ENCODE results near the gene PNKP. TPM values are rescaled to one million over a fixed set of nuclear protein-coding genes. Genes with fewer than 3 reads are reported as not detected.

PNKP gene
- total and polyA plus RNA-seq, 10 of the 15 experiments (the other 5 are each of a cell fraction or from before 2014, with no cell fraction given), result 2.9 to 82.3 (median 33.2) TPM

DNA sequence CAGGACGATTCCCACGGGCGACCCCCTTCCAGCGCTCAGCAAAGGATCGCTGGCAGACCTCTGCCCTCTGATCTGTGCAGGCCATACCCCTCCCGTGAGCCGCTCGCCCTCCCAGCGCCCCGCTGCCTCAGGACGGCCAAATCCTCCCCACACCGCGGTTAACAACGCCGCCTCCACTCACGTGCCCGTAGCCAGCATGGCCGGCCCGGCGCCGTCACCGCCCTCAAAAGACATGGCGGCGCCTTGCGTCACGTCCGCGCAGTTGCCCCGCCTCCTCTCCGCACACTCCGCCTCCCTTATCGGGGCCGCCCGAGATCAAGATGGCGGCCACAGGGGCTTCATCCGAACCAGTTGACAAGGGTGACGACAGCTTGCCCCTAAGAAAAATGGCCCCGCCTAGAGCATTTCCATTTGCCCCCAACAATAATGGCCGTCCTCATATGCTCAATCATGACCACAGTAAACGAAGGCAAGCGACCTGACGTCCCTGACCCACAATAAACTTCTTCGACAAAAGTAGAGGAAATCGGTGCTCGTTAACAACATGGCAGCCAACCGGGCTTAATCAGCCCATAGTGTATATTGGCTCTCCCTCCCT, 9.1 kb upstream of the PNKP start (continued):
- TF ChIP-seq GABPA (IDR thresholded peaks at IDR 0.05; ENCODE audit: low read depth), result peak; percentile 81
- TF ChIP-seq, protein P1, sequence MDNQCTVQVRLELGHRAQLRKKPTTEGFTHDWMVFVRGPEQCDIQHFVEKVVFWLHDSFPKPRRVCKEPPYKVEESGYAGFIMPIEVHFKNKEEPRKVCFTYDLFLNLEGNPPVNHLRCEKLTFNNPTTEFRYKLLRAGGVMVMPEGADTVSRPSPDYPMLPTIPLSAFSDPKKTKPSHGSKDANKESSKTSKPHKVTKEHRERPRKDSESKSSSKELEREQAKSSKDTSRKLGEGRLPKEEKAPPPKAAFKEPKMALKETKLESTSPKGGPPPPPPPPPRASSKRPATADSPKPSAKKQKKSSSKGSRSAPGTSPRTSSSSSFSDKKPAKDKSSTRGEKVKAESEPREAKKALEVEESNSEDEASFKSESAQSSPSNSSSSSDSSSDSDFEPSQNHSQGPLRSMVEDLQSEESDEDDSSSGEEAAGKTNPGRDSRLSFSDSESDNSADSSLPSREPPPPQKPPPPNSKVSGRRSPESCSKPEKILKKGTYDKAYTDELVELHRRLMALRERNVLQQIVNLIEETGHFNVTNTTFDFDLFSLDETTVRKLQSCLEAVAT (IDR thresholded peaks at IDR 0.05), result peak; percentile 94

DNA sequence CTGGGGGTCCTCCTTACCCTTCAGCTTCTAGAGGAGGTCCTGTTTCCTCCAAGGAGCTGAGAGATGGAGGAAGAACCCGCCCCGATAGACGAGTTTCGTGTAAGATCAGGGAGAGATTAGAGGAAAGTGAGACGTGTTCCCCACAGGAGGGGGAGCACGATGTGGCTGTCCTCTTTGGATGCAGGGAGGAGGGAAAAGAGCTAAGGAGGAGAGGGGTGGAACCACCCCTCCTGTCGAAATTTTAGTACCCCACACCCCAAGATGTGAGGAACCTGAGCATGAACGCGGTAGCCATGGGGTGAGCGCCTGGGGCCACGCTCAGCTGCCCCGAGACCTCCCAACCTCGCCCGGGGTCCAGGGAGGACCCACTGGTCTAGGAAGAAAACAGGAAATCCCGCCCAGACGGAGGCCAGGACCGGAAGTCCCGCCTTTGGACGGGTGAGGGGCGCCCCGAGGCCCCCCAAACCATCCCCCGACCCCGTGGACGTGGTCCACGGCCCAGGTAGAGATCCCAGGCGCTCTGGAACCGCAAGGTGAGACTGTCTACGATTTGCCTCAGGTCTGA, 8.6 kb upstream of the PNKP start:
- peak; percentile 15 for ATAC-seq
- CTCF ChIA-PET, result interaction anchor here (0.7 kb wide), 1 partner anchor 36 kb away, joined by 4 read pairs; no protein-coding TSS in a partner anchor
- DNase-seq (ENCODE audit: low read depth, low spot score), result no peak
- no peak for TF ChIP-seq NR2C1 (IDR thresholded peaks at IDR 0.05)
- TF ChIP-seq RUNX3 (IDR thresholded peaks at IDR 0.05; ENCODE audit: low read length), result no peak; the same call in 1 of the 2 replicates
- TF ChIP-seq YY1 (IDR thresholded peaks at IDR 0.05; ENCODE audit: low read depth, low read length), result no peak
- TF ChIP-seq, protein P2, sequence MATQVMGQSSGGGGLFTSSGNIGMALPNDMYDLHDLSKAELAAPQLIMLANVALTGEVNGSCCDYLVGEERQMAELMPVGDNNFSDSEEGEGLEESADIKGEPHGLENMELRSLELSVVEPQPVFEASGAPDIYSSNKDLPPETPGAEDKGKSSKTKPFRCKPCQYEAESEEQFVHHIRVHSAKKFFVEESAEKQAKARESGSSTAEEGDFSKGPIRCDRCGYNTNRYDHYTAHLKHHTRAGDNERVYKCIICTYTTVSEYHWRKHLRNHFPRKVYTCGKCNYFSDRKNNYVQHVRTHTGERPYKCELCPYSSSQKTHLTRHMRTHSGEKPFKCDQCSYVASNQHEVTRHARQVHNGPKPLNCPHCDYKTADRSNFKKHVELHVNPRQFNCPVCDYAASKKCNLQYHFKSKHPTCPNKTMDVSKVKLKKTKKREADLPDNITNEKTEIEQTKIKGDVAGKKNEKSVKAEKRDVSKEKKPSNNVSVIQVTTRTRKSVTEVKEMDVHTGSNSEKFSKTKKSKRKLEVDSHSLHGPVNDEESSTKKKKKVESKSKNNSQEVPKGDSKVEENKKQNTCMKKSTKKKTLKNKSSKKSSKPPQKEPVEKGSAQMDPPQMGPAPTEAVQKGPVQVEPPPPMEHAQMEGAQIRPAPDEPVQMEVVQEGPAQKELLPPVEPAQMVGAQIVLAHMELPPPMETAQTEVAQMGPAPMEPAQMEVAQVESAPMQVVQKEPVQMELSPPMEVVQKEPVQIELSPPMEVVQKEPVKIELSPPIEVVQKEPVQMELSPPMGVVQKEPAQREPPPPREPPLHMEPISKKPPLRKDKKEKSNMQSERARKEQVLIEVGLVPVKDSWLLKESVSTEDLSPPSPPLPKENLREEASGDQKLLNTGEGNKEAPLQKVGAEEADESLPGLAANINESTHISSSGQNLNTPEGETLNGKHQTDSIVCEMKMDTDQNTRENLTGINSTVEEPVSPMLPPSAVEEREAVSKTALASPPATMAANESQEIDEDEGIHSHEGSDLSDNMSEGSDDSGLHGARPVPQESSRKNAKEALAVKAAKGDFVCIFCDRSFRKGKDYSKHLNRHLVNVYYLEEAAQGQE (IDR thresholded peaks at IDR 0.05; ENCODE audit: low read depth, low read length), result no peak
- TF ChIP-seq NR2F1 (conservative IDR thresholded peaks at IDR 0.05), result 0 out of 2 replicates have a peak, but pooled peaks have one; percentile 9
- TF ChIP-seq, protein P3, sequence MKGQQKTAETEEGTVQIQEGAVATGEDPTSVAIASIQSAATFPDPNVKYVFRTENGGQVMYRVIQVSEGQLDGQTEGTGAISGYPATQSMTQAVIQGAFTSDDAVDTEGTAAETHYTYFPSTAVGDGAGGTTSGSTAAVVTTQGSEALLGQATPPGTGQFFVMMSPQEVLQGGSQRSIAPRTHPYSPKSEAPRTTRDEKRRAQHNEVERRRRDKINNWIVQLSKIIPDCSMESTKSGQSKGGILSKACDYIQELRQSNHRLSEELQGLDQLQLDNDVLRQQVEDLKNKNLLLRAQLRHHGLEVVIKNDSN (IDR thresholded peaks at IDR 0.05; ENCODE audit: borderline replicate concordance, extremely low read length, insufficient read depth, low read depth, low read length), result no peak
- no peak for TF ChIP-seq SP1 (IDR thresholded peaks at IDR 0.05; ENCODE audit: low read depth, low read length)
- TF ChIP-seq, protein P4, sequence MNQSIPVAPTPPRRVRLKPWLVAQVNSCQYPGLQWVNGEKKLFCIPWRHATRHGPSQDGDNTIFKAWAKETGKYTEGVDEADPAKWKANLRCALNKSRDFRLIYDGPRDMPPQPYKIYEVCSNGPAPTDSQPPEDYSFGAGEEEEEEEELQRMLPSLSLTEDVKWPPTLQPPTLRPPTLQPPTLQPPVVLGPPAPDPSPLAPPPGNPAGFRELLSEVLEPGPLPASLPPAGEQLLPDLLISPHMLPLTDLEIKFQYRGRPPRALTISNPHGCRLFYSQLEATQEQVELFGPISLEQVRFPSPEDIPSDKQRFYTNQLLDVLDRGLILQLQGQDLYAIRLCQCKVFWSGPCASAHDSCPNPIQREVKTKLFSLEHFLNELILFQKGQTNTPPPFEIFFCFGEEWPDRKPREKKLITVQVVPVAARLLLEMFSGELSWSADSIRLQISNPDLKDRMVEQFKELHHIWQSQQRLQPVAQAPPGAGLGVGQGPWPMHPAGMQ (IDR thresholded peaks at IDR 0.05; ENCODE audit: borderline replicate concordance), result no peak

More for the DNA sequence above, 8.6 kb upstream of the PNKP start:
- RAD21 ChIA-PET (ENCODE audit: unreplicated experiment), result interaction anchor here (0.7 to 2.2 kb wide), 5 partner anchors 8 to 58 kb away, joined by 3 to 8 read pairs (median 3); partner anchors contain the start of genes MED25 and PNKP
- peaks cover 20% of the 10 kb centered on the region for H3K4me1 ChIP-seq (ENCODE audit: control insufficient read depth, insufficient read depth, low read length)
- peaks cover 0 to 2% of the 10 kb centered on the region in 2 experiments; a peak in 3 of 4 replicates for H3K36me3 ChIP-seq (ENCODE audit: control insufficient read depth in 2 of 2, insufficient read depth in 2 of 2, low read length in 1 of 2)
- peak overlapping the region; percentile 95 for H3K27ac ChIP-seq (ENCODE audit: control insufficient read depth, insufficient read depth)
- H3K27me3 ChIP-seq (replicated peaks in 1 of 2; ENCODE audit: control insufficient read depth in 2 of 2, insufficient read depth in 2 of 2, low read length in 1 of 2), result no peaks in the 10 kb centered on the region
- peak overlapping the region; percentile 70 for H2AFZ ChIP-seq (ENCODE audit: control insufficient read depth, low read depth, low read length)
- FAIRE-seq, result no peak
- BruUV-seq (replicated peaks), result TSS peak; percentile 67
- peak overlapping the region; percentile 87 for H3K4me2 ChIP-seq (ENCODE audit: control insufficient read depth, insufficient read depth)
- intact Hi-C loops (cut with micrococcal nuclease; ENCODE audit: unreplicated experiment) (loop anchor here (2.0 to 5.0 kb wide), 3 partner anchors 21 to 51 kb away; partner anchors contain the start of genes ATF5, IL4I1, NUP62 and PTOV1), in situ Hi-C loops (cut with MboI) (loop anchor here (25.0 kb wide), 1 partner anchor 1239 kb away; the partner anchor contains the start of genes CA11 and DBP)
- no peaks in the 10 kb centered on the region for H4K20me1 ChIP-seq (ENCODE audit: control insufficient read depth, insufficient read depth)
- peak overlapping the region; percentile 90 for H3K4me3 ChIP-seq
- H3K9me3 ChIP-seq (replicated peaks; ENCODE audit: control insufficient read depth, insufficient read depth, low read length), result no peaks in the 10 kb centered on the region
- 1% methylated on average over 22 of the region's 28 CpGs for WGBS (ENCODE audit: insufficient coverage, insufficient replicate concordance, low lambda C conversion rate, missing lambda C conversion rate)
- H3K79me2 ChIP-seq (ENCODE audit: control insufficient read depth, insufficient read depth, low read length), result peaks cover 25% of the 10 kb centered on the region
- H3K9ac ChIP-seq (ENCODE audit: control insufficient read depth, insufficient read depth, low read length), result peak overlapping the region; percentile 84
- SMC1A ChIA-PET (ENCODE audit: uncharacterized antibody, unreplicated experiment), result interaction anchor here (1.1 to 2.1 kb wide), 5 partner anchors 21 to 110 kb away, joined by 3 to 6 read pairs (median 4); partner anchors contain the start of genes IL4I1 and MED25
- POLR2A ChIA-PET, result interaction anchor here (0.5 to 3.0 kb wide), 10 partner anchors 9 to 670 kb away, joined by 3 to 23 read pairs (median 6); partner anchors contain the start of genes AP2A1, ATF5, FUZ and NUP62
